Endothelial cell of coronary artery (primary cell): ENCODE data around the gene SLC40A1. TPM values are rescaled to one million over a fixed set of nuclear protein-coding genes. Genes with fewer than 3 reads are reported as not detected.

ENCODE experiments used
- total RNA-seq: library from RNA; depleted of rRNA; stranded (reverse); fragments of >200 nt; gene quantifications from 2 replicates; pipeline ENCODE4 v1.2.3, GENCODE V29; 2014

The SLC40A1 gene
- 6.3 and 11.5 TPM in 2 replicates for total RNA-seq

GRCh38 chr2:189580658-189581353, at the start of gene SLC40A1:
Gene SLC40A1, minus strand, starts transcription at chr2:189580786. Its CDS starts 326 bp downstream, at chr2:189580460.

Other genes with a start within 250 kb of the SLC40A1 start
- gene WDR75, start 139.3 kb downstream of the SLC40A1 start, total RNA-seq, result 50.3 and 54.9 TPM in 2 replicates
- gene ASNSD1, start 80.7 kb upstream of the SLC40A1 start, total RNA-seq, result 59.4 and 59.7 TPM in 2 replicates
- 3.5 and 4.3 TPM in 2 replicates for gene ANKAR, start 93.9 kb upstream of the SLC40A1 start, total RNA-seq
- gene OSGEPL1, start 182.0 kb upstream of the SLC40A1 start, total RNA-seq, result 5.7 and 6.4 TPM in 2 replicates
- gene ORMDL1, start 203.6 kb upstream of the SLC40A1 start, total RNA-seq, result 28.3 and 35.2 TPM in 2 replicates
- gene PMS1, start 203.7 kb upstream of the SLC40A1 start, total RNA-seq, result 19.4 and 26.4 TPM in 2 replicates